ENCODE results near the gene LDLRAD2.

The LDLRAD2 gene

GRCh38 chr1:21845646-21846641 is 33.9 kb downstream of the LDLRAD2 start:
- DNase-seq, result no peak

GRCh38 chr1:21847223-21848205 is 35.4 kb downstream of the LDLRAD2 start:
- no peak for DNase-seq

- no peak for DNase-seq
Observed at GRCh38 chr1:21848524-21849174, 36.6 kb downstream of the LDLRAD2 start.

GRCh38 chr1:21849909-21850576 is 38.0 kb downstream of the LDLRAD2 start:
- no peak for DNase-seq

- DNase-seq, result no peak
Observed at GRCh38 chr1:21851430-21852250, 39.6 kb downstream of the LDLRAD2 start.

GRCh38 chr1:21852282-21853130 is 40.4 kb downstream of the LDLRAD2 start:
- no peak for DNase-seq

GRCh38 chr1:21853131-21853427 is 41.0 kb downstream of the LDLRAD2 start:
- DNase-seq, result no peak

GRCh38 chr1:21854090-21854750 is 42.2 kb downstream of the LDLRAD2 start:
- DNase-seq, result no peak

- no peak for DNase-seq
Observed at GRCh38 chr1:21854751-21855131, 42.7 kb downstream of the LDLRAD2 start.

- no peak for DNase-seq
Observed at GRCh38 chr1:21855257-21856096, 43.4 kb downstream of the LDLRAD2 start.

- no peak for DNase-seq
Observed at GRCh38 chr1:21857142-21857839, 45.2 kb downstream of the LDLRAD2 start.

GRCh38 chr1:21857840-21858670 is 46.0 kb downstream of the LDLRAD2 start:
- no peak for DNase-seq

- DNase-seq, result no peak
Observed at GRCh38 chr1:21859669-21860179, 47.7 kb downstream of the LDLRAD2 start.

- no peak for DNase-seq
Observed at GRCh38 chr1:21860971-21861370, 48.9 kb downstream of the LDLRAD2 start.

- no peak for DNase-seq
Observed at GRCh38 chr1:21861602-21862429, 49.8 kb downstream of the LDLRAD2 start.

GRCh38 chr1:21863981-21864380 is 51.9 kb downstream of the LDLRAD2 start:
- DNase-seq, result no peak

Data from activated CD4-positive, alpha-beta T cell treated with anti-CD3 and anti-CD28 coated beads for 4 hours (primary cell).